ENCODE measurements around the gene IPO13.
A peak's percentile ranks its signal among the peaks of the same experiment; 100 is the strongest.

Gene IPO13

DNA sequence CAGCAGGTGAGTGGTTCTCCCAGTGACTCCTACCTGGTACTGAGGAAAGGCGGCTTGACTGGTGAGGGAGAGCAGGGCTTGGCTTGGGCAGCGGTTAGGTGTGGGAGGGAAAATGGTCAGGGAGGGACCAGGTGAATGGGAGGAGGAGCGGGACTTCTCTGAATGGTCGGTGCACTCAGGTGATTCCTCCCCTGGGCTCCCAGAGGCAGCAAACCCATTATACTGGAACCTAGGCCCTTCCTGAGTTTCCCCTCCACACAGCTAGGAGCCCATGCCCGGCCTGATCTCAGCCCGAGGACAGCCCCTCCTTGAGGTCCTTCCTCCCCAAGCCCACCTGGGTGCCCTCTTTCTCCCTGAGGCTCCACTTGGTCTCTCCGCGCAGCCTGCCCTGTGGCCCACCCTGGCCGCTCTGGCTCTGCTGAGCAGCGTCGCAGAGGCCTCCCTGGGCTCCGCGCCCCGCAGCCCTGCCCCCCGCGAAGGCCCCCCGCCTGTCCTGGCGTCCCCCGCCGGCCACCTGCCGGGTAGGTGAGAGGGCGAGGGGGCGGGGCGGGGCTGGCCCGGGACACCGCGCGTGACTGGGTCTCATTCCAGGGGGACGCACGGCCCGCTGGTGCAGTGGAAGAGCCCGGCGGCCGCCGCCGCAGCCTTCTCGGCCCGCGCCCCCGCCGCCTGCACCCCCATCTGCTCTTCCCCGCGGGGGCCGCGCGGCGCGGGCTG lies 10.9 kb upstream of the IPO13 start:
- peak; percentile 20 for DNase-seq (ENCODE audit: extremely low read depth, insufficient read length)
- TF ChIP-seq, protein P1, sequence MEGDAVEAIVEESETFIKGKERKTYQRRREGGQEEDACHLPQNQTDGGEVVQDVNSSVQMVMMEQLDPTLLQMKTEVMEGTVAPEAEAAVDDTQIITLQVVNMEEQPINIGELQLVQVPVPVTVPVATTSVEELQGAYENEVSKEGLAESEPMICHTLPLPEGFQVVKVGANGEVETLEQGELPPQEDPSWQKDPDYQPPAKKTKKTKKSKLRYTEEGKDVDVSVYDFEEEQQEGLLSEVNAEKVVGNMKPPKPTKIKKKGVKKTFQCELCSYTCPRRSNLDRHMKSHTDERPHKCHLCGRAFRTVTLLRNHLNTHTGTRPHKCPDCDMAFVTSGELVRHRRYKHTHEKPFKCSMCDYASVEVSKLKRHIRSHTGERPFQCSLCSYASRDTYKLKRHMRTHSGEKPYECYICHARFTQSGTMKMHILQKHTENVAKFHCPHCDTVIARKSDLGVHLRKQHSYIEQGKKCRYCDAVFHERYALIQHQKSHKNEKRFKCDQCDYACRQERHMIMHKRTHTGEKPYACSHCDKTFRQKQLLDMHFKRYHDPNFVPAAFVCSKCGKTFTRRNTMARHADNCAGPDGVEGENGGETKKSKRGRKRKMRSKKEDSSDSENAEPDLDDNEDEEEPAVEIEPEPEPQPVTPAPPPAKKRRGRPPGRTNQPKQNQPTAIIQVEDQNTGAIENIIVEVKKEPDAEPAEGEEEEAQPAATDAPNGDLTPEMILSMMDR (IDR thresholded peaks at IDR 0.05; ENCODE audit: insufficient read depth, low read length, poor library complexity, severe bottlenecking), result no peak
- Histone ChIP-seq H3K27me3 (replicated peaks; ENCODE audit: control insufficient read depth, insufficient read depth, low read length) (no peaks in the 10 kb centered on the region), H3K36me3 (ENCODE audit: control insufficient read depth, insufficient read depth, low read length) (no peaks in the 10 kb centered on the region; the same call in 1 of the 2 replicates), H3K4me3 (replicated peaks; ENCODE audit: low read depth, low read length) (no peak overlapping the region)

DNA sequence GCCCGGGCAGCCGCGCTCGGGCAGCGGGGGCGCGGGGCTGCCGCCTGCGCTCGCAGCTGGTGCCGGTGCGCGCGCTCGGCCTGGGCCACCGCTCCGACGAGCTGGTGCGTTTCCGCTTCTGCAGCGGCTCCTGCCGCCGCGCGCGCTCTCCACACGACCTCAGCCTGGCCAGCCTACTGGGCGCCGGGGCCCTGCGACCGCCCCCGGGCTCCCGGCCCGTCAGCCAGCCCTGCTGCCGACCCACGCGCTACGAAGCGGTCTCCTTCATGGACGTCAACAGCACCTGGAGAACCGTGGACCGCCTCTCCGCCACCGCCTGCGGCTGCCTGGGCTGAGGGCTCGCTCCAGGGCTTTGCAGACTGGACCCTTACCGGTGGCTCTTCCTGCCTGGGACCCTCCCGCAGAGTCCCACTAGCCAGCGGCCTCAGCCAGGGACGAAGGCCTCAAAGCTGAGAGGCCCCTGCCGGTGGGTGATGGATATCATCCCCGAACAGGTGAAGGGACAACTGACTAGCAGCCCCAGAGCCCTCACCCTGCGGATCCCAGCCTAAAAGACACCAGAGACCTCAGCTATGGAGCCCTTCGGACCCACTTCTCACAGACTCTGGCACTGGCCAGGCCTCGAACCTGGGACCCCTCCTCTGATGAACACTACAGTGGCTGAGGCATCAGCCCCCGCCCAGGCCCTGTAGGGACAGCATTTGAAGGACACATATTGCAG lies 10.2 kb upstream of the IPO13 start:
- no peaks in the 10 kb centered on the region for H3K27me3 ChIP-seq (replicated peaks; ENCODE audit: control insufficient read depth, insufficient read depth, low read length)
- H3K36me3 ChIP-seq (ENCODE audit: control insufficient read depth, insufficient read depth, low read length), result no peaks in the 10 kb centered on the region; the same call in 1 of the 2 replicates
- DNase-seq (ENCODE audit: extremely low read depth, insufficient read length), result peak; percentile 43
- TF ChIP-seq, protein P1 (IDR thresholded peaks at IDR 0.05; ENCODE audit: insufficient read depth, low read length, poor library complexity, severe bottlenecking), result no peak
- H3K4me3 ChIP-seq (replicated peaks; ENCODE audit: low read depth, low read length), result no peak overlapping the region

DNA sequence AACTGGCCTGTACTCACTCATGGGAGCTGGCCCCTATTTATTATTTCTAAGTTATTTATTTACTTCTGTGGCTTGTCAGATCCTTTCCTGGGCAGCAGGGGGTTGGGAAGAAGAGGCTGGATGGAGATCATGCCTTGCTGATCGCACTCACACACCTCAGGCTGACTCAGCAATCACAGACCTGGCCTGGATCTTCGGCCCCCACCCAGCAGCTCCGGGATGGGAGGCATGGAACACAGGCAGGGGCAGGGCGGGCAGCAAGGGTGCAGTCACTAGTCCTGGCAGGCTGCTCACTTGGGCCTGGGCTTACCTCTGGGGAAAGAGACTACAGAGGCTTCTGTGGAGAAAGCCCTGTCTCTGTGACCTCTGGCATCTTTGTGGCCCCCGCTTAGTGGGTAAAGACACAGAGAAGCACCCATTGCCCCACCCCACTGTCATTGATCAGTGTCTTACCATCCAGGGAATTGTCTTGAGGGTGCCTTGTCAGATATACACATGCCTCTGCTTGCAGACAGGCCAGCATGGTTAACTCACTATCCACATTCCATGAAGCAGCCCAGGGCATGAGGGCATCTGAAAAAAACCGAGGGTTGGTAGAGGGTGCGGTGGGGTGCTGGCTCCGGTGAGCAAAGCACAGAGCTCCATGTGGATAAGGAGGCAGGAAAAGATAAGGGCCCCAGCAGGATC lies 9.4 kb upstream of the IPO13 start:
- Histone ChIP-seq H3K4me3 (replicated peaks; ENCODE audit: low read depth, low read length) (no peak overlapping the region), H3K36me3 (ENCODE audit: control insufficient read depth, insufficient read depth, low read length) (no peaks in the 10 kb centered on the region; the same call in 1 of the 2 replicates), H3K27me3 (replicated peaks; ENCODE audit: control insufficient read depth, insufficient read depth, low read length) (no peaks in the 10 kb centered on the region)
- DNase-seq (ENCODE audit: extremely low read depth, insufficient read length), result no peak
- TF ChIP-seq, protein P1 (IDR thresholded peaks at IDR 0.05; ENCODE audit: insufficient read depth, low read length, poor library complexity, severe bottlenecking), result no peak

DNA sequence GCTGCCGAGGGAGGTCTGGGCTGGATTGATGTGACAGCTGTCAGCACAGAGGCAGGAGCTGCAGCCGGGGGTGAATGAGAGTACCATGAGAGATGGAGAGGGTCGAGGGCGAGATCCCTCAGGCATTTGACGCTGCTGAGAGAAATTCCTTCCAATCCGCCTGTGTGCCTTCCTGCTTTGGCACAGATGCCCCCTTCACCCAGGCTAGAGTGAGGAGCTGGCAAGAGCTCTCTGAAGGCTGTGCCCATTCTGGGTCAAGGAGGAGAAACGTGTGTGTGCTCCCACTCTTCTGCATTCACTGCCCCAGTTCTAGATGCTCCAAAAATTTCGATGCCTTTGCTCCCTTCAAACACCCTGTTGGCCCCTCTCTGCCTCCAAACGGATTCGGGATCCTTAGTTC lies 8.4 kb upstream of the IPO13 start:
- Histone ChIP-seq H3K36me3 (ENCODE audit: control insufficient read depth, insufficient read depth, low read length) (peaks cover 2% of the 10 kb centered on the region; the same call in 1 of the 2 replicates), H3K4me3 (replicated peaks; ENCODE audit: low read depth, low read length) (no peak overlapping the region), H3K27me3 (replicated peaks; ENCODE audit: control insufficient read depth, insufficient read depth, low read length) (no peaks in the 10 kb centered on the region)
- TF ChIP-seq, protein P1 (IDR thresholded peaks at IDR 0.05; ENCODE audit: insufficient read depth, low read length, poor library complexity, severe bottlenecking), result no peak
- no peak for DNase-seq (ENCODE audit: extremely low read depth, insufficient read length)

DNA sequence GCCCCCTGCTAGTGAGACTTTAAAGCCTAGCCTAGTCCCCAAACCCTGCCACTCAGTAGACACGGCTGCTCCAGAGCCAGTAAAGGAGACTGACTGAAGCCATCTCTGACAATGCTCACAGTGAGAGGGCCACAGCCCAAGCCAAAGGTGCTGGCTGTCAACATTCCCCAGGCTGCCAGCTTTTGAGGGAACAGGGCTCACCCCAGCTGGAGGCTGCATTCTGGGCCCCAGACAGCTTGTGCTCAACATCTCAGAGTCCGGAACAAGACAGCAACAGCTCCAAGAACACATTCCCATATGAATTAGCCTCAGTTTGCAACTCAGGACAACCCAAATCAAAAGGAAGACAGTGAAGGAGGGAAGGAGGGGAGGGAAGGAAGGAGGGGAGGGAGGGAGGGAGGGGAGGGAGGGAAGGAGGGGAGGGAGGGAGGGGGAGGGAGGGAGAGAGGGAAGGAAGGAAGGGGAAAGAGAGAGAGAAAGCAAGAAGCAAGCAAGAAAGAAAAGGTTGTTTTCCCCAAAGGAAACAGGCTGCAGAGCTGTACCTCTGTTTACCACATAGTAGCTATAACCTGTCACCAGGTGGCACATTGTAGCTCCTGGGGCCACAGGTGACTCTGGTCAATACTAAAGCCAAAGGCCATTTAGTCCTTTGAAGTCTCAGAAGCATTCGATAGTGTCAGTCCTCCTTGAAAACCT lies 7.7 kb upstream of the IPO13 start:
- no peak for DNase-seq (ENCODE audit: extremely low read depth, insufficient read length)

More for the DNA sequence above, 7.7 kb upstream of the IPO13 start:
- Histone ChIP-seq H3K27me3 (replicated peaks; ENCODE audit: control insufficient read depth, insufficient read depth, low read length) (no peaks in the 10 kb centered on the region), H3K4me3 (replicated peaks; ENCODE audit: low read depth, low read length) (no peak overlapping the region), H3K36me3 (ENCODE audit: control insufficient read depth, insufficient read depth, low read length) (peaks cover 2% of the 10 kb centered on the region; the same call in 1 of the 2 replicates)
- TF ChIP-seq, protein P1 (IDR thresholded peaks at IDR 0.05; ENCODE audit: insufficient read depth, low read length, poor library complexity, severe bottlenecking), result no peak
